GM21786 (cell line): ENCODE data around the gene WDFY2.
"Not testable (repeated sequence)": the region's sequence is repeated elsewhere in the genome, so short reads cannot be mapped to it uniquely, and the experiment has no call there.

Experiments used
- ATAC-seq: cut with Tn5 transposase; IDR thresholded peaks from one replicate; pipeline ENCODE4 v1.9.1; 2021; ENCODE audit not compliant: unreplicated experiment

WDFY2 gene

DNA sequence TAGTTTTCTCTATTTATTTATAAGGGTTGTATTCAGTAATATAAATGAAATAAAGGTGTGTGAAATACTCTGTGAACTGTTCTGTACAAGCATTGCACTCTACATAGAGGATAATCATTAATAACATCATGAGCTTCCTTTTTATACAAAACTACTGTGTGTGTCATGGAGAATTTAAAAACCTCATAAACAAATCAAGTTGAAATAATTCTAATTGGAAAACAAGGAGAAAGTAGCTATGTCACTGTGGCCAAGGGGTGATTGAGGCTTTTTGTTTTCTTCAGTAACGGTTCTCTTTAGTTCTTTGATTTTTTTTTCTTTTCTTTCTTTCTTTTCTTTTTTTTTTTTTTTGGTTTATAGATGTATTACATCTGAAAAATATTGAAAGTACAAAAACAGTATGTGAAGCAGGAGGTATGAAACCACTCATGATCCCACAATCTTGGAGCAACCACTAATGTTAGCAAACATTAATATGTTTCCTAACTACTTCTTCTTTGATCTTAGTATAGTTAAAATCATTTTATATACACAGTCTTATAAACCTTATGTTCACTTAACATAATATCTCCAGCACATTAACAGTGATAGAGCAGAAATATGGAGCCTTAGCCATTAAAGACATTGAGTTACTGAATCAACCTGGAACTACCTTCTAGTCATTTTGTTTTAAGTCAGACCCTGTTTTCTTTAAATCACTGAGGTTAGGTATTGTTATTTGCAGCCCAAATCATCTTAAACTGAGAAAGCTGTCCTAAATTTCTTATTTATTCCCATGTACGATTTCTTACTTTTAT, 45.4 kb downstream of the WDFY2 start:
- ATAC-seq: no peak

DNA sequence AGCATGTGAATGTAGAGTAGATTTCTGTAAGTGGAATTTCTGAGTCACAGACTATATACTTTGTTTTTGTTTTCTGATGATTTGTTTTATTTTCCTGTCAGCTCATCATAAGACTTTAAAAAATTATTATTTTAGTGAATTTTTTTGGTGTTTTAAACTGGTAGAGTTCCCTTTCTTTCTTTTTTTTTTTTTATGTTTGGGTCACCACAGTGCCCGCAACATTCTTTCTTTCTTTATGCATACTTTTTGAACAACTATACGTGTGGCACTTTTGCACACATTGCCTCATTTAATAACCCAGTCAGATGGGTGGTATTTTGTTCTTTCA, 46.0 kb downstream of the WDFY2 start:
- ATAC-seq: no peak

DNA sequence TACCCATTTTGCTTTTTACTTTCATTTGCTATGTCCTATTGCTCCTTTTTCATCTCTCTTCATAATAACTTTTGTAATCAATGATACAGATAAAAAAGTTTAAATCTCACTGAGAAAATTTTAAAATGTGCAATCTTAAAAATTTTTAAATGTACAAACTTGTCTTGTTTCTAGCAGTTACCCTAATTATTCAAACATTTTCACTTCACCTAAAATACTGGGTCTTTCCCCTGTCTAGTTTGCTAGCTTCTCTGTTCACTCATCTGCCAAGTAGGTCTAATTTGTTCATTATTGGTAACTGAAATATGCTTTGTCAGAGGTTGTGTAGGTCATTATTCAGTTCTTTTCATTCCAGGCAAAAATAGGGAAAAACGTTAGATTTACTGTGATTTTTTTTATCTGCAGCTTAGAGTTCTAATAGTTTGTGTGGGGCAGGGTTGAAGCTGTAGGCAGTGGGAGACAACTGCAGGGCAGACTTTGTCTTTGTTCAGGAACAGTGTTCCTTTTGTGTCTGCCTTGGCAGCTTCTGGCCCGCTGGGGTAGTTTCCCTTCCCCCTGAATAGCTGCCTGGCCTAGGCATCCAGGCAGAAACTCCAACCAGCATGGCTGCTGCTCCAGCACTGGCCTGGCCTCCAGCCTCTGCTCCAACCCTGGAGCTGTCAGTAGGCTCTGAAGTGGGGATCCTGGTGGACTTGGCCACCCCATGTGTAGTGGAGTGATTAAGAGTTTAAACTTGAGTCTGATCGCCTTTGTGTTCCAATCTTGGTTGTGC, 48.5 kb downstream of the WDFY2 start:
- ATAC-seq: peak; percentile 51

DNA sequence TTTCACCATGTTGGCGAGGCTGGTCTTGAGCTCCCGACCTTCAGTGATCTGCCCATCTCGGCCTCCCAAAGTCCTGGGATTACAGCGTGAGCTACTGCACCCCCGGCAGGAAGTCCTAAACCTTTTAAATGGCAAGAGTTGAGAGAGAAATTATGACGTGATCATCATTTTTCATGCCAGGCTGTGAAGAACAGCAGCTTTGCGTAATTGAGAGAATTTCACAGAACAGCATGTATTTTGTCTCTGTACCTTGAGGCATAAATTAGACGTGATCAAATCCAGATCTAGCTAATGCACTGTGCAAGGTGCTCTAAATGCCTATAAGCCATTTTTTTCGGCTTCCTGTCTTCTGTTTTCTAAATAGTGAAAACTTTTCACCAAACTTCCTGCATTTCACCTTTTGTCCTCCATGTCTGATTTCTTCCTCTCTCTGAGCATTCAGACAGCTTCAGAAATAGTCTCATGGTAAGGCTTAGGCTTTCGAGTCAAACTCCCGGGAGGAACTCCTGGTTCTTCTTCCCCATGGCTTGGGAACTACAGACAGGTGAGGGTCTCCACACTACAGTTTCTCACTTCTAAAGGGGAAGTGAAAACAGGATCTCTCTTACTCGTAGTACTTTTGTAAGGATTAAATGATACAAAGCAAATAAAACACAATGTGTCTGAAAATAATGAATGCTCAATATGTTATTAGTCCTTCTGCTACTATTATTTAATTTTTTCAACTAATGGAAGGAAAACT, 51.0 kb downstream of the WDFY2 start:
- ATAC-seq: no peak

DNA sequence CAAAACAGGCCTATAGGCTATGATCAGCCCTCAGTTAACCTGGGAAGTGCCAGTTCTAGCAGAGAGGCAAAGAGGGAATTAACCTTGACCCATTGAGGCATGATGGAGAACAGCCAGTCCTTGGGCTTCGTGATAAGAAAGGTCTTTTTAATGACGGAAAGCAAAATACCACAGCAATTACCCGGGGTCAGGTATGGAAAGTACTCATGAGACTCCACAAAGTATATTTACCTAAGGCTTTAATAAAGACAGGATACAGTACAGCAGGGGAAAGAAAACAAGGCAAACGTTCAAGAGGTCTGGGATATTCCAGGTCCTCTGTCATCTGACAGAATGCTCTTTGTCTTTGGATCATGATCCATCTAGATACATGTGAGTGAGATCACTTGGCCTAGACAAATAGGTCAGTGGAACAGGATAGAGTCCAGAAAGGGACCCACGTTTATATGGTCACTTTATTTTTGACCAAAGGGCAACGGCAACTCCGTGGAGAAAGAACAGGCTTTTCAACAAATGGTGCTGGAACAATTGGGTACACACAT, 52.2 kb downstream of the WDFY2 start:
- no peak for ATAC-seq

DNA sequence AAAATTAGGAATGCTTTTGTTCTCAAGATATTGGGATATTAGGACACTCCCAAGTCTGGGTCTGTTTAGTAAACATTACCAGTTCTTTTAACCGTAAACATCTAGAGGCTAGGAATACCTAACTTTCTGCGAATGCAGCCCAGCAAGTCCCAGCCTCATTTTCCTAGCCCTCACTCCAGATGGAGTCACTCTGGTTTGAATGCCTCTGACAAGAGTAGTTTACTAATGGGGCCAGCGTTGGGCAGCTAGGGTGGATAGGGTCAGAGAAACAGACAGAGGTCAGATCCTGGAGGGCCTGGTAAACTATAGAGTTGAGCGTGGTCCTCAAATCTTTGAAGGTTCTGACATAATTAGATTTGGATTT, 53.6 kb downstream of the WDFY2 start:
- ATAC-seq: no peak

DNA sequence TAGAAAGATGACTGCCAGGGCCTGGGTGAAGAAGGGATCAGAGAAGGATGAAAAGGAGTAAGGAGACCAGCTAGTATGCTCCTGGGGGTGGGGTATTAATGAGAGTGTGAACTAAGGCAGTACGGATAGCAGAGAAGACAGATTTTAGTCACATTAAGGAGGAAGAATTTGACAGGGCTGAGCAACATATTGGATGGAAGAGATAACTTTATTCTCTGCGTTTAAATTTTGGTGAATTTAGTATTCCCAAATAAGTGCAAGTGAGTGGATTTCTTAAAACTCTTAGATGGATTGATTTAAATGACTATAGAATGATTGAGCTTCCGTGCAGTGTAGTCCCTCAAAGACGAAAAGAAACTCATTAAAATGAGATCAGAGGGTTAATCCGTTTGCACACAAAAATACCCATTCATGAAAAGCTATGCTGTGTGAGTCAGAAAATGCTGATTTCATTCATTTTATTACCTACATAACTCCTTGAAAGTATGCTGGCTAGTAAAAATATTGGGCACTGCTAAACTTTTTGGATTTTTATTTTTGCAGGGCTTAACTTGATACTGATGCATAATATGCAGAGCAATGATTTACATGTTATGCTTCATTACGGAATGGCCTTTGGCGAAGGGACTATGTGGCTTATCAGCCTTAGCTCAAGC, 54.1 kb downstream of the WDFY2 start:
- no peak for ATAC-seq

DNA sequence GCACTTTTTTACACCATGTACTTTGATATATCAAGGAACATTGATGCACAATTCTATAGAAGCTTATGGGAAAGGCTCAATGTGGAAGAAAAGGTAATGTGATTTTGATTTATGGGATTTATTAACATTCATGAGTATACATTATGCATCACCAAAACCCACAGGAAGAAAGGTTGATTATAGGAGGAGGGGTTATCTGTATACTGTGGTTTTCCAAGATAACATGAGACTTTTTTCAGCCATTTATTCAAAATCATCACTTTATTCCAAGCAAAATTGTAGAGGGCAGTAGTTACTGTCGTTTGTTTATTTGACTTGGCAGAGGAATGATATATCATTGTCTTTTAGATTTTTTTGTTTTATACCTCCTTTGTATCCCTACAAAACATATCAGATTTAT, 54.9 kb downstream of the WDFY2 start:
- ATAC-seq: no peak

DNA sequence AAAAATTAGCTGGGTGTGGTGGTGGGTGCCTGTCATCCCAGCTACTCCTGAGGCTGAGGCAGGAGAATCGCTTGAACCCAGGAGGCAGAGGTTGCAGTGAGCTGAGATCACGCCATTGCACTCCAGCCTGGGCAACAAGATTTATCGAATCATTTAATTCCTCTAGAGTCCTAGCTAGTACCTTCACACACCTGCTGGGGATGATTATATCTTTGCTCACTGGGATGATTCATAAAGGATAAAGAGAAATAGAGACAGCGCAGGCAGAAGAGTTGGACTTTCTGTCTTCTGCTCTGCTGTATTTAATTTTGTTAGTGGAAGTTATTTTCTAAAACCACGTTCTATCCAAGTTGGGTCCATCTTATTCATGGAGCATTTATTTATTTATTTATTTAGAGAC, 56.4 kb downstream of the WDFY2 start:
- not testable (repeated sequence) for ATAC-seq

DNA sequence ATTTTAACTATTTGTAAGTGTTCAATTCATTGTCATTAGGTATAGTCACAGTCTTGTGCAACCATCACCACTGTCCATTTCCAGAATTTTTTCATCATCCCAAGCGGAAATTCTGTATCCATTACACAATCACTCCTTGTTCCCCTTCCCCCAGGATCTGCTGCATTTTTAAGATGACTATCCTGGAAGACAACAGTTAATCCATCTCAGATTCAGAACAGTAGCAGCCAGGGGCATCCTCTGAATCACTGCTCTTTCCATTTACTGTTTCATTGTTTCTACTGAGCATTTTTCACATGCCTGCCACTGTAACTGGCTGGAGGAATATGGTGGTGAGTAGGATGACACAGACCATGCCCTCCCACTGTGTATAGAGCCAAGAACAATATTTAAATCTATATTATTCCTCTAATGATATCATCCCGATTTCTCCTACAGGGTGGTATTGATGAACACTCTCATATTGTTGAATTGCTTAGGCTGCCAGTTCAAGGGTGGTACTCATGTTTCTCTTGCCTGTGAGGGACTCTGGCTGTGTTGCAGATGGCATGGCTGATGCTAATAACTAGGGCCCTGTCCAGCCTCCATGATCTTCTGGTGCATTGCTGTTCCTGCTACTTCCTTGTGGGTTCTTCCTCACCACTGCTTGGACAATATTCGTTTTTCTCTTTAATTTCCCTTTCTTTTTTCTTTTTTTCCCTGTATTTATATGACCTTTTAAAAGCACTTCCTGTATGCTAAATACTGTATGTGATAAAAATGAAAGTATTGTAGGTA, 59.0 kb downstream of the WDFY2 start:
- no peak for ATAC-seq

DNA sequence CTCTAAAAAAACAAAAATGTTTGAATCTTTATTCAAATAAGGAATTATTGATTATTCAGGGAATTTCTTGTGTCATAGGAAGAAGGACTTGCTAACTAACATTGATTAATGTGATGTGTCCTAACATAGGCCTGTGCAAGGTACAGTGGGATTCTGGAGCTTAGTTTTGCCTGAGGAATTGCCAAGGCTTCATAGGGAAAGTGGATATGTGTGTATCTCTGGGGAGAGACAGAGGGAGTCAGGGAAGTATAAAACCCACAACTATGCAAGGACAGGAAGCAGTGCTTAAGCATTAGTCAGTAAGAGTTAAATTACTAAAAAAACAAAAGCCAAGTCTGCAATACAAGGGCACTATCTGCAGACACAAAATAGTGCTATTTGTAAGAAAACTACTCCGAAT, 59.6 kb downstream of the WDFY2 start:
- ATAC-seq: no peak

DNA sequence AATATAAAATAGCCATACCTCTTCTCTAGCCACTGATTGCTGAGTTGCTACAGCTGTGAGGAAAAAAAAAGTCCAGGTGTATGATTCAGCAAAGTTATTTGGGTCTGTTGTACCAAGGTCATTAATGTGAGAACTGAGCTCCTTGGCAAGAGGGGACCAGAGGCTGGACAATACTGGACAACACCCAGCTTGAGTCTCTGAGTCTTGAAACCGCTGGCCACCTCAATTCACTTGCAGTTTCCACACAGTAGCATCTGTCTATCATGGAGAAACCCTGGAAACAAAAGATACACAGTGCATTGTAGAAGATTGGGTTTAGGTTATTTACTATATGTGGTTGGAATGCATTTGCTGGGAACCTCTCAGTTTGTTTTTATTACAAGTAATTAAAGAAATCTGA, 60.4 kb downstream of the WDFY2 start:
- ATAC-seq: no peak

DNA sequence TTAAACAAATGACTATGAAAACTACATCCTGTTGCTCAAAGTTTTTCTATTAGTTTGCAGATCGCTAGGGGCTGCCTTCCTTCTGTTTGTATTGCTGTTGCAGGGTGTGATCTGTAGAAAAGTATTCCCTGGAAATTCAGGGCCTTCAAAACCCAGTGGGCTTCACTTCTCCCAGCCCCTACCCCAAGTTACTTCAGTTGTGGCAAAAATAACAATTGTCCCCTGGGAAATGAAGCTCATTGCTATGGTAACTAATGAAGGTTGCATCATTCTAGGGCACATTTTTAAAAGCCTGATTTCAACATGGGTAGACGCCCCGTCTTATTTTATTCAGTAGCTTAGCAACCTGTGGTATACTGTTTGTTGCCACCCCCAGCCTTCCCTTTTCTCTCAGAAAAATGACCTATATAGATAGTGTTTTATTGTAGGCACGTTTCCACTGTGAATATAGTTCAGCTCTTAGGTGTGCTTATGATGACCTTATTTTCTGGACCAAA, 60.9 kb downstream of the WDFY2 start:
- peak; percentile 63 for ATAC-seq

DNA sequence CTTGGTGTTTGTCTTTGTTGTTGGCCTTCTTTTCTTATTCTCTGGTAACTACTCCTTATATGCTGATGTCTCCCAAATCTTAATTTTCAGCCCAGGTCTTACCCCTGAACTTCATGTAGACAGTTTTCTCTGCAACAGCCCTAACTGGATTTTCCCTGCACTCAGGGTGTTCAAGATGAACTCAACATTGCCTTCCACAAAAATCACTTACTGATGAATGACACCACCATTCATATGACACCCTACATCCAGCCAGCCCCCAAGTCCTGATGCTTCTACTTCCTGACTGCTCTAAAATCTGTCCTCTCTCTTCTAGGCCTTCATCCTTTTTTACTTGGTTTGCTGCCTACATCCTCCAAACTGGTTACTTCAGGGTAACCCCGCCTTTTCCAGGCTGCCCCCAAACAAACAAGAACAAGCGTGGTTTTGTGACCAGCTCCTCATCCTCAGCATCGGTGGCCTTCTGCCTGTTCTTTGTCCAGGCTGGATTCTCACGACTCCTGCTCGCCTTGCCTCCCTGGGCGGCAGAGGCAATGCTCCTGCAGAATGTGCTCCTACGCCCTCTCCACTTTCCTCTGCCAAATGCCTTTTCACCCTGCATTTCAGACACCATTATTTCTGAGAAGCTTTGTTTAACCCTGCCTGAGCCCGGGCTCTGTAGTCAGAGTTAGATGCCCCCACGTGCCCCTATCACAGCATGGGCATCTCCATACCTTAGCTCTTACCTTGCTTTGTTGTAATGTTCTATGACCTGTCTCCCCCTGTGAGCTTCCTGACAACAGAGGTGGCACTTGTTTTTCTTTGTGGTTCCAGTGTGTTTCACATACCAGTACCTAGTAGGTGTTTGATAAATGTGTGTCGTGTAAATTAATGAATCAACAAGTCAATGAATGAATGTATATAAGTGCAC, 61.8 kb downstream of the WDFY2 start:
- no peak for ATAC-seq

DNA sequence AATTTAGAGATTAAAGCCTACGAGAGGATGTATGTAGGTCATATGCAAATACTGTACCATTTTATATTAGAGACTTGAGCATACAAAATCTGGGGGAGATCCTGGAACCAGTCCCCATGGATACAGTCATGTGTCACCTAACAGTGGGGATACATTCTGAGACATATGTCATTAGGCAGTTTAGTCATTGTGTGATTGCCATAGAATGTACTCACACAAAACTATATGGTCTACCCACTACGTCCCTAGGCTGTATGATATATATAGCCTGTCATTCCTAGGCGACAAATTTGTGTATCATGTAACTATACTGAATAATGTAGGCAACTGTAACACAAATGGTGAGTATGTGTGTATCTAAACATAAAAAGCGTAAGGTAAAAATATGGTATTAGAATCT, 62.8 kb downstream of the WDFY2 start:
- no peak for ATAC-seq

DNA sequence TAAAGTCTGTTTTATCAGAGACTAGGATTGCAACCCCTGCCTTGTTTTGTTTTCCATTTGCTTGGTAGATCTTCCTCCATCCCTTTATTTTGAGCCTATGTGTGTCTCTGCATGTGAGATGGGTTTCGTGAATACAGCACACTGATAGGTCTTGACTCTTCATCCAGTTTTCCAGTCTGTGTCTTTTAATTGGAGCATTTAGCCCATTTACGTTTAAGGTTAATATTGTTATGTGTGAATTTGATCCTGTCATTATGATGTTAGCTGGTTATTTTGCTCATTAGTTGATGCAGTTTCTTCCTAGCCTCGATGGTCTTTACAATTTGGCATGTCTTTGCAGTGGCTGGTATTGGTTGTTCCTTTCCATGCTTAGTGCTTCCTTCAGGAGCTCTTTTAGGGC, 67.9 kb downstream of the WDFY2 start:
- ATAC-seq: not testable (repeated sequence)

DNA sequence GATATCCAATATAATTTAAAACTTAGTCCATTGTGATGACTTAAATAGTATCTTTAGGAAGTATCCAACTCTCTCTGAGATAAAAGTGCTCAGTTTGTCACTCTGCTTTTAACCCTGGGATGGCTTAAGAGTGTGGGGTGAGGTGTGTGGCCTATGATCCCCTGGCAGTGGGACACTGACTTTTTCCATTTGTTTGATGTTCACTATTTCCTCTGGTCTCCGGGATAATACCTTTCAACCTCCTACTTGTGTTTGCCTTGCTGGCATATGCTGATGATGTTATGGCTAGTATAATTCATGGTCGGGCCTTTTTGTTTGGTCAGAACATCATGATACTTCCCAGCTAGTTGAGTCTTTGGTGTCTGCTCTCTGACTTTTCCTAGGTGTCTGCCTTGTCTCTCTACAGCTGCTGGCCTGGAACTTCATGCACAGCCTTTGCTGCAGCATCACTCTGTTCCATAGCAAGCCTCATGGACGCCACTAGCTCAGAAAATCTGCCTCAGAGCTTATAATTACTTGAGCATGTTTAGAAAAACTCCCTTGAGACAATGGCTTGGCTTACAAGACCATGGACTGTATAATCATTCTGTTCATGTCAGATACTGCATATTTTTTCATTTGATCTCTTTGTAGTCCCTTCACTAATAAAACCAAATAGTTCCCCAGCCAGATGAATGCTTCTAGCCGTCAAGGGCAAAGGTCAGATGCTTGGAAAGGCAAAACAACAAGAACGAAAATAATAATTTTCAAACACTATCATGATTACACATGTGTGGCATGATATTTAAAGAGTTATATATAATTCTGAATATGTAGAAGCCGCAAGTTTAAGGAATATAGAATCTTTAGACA, 75.2 kb downstream of the WDFY2 start:
- no peak for ATAC-seq

DNA sequence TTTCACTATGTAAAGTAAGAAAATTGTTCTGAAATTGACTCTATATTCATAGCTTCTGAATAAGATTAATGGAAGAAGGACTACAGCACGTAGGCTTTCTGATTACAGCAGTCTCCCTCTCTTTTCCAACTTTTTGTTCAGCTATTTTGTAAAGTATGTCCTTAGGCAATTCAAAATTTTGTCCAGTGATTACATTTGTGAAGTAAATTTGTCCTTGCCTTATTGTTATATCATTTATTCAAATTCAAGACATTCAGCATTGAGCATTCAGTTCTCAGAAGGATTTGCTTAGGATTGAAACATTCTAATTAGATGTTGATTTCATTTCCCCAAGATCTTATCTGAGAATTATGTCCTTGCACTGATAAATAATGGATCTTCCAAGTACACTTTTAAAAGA, 76.6 kb downstream of the WDFY2 start:
- no peak for ATAC-seq
